HepG2 (cell line): ENCODE data around the gene CEACAM21. TPM values are rescaled to one million over a fixed set of nuclear protein-coding genes. Genes with fewer than 3 reads are reported as not detected.
A peak's percentile ranks its signal among the peaks of the same experiment; 100 is the strongest.
"Not testable (repeated sequence)": the region's sequence is repeated elsewhere in the genome, so short reads cannot be mapped to it uniquely, and the experiment has no call there.

Experiments used
- ATAC-seq: fragments of 200-7000 bp; cut with Tn5 transposase; 3 replicates; pipeline ENCODE4 v1.9.1; 2020; ENCODE audit warnings: mild to moderate bottlenecking, moderate library complexity
- BruUV-seq: library from RNA; stranded (reverse); fragments of 400-500 nt; replicated peaks from 2 replicates; lab custom pipeline; 2021; lab: Mats Ljungman, UMichigan
- CTCF ChIA-PET: fragments of 300-600 bp; formaldehyde crosslinking; extraction: SDS; loops from one replicate; lab custom pipeline; 2021; ENCODE audit warnings: low total read pairs, inconsistent platforms, low intra/inter-chr PET ratio; lab: Yijun Ruan, JAX
- POLR2A ChIA-PET: fragments of 350-600 bp; sonication (Branson Sonifier 250); formaldehyde crosslinking; loops from one replicate; lab custom pipeline; 2020; ENCODE audit warnings: antibody characterized with exemption, inconsistent platforms; lab: Yijun Ruan, JAX
- DNase-seq: peaks from one replicate; pipeline ENCODE4 v3.0.0-alpha.2; 2015; ENCODE audit warnings: low spot score
- FAIRE-seq: peaks from 3 replicates; lab custom pipeline; 2011; peaks lifted over from hg19 to GRCh38; lab: Jason Lieb, UNC
- H2AFZ ChIP-seq: one replicate; pipeline ENCODE4 v1.6.1; 2011; ENCODE audit warnings: low read length, inconsistent platforms
- H3K27ac ChIP-seq: fragments of 300-600 bp; 3 replicates; pipeline ENCODE4 v1.8.0; 2011; ENCODE audit warnings: mixed run types, mild to moderate bottlenecking, mixed read lengths, low read length, inconsistent platforms; ENCODE audit not compliant: insufficient read depth; ENCODE audit errors: extremely low read length
- H3K27me3 ChIP-seq, 2 experiments: fragments of 200-600 bp in 1 of 2; 2 replicates in 1 of 2; 3 replicates in 1 of 2; pipeline versions ENCODE4 v1.6.0 to v1.8.0; 2011; ENCODE audit warnings: low read length in 2 of 2, mild to moderate bottlenecking in 2 of 2, moderate library complexity in 2 of 2, inconsistent platforms in 1 of 2; ENCODE audit not compliant: insufficient read depth in 2 of 2, control insufficient read depth in 1 of 2
- H3K36me3 ChIP-seq, 2 experiments: fragments of 200-600 bp in 1 of 2; replicated peaks in 1 of 2; 2 replicates in 1 of 2; 3 replicates in 1 of 2; pipeline versions ENCODE4 v1.5.1 to v1.8.0; 2011; ENCODE audit warnings: low read length in 2 of 2, inconsistent platforms in 1 of 2; ENCODE audit not compliant: insufficient read depth in 2 of 2, control insufficient read depth in 1 of 2
- H3K4me1 ChIP-seq: 2 replicates; pipeline ENCODE4 v1.5.1; 2012; ENCODE audit warnings: low read length, inconsistent platforms; ENCODE audit not compliant: insufficient read depth
- H3K4me2 ChIP-seq: 2 replicates; pipeline ENCODE4 v1.6.0; 2011; ENCODE audit warnings: low read depth, low read length, inconsistent platforms
- H3K4me3 ChIP-seq, 3 experiments: fragments of 200-600 bp in 1 of 3; sonication (generic), shearing (Covaris generic) in 1 of 3; replicated peaks in 1 of 3; 2 replicates each; pipeline ENCODE4 v1.5.1; 2011 to 2016; ENCODE audit warnings: low read length in 3 of 3, inconsistent platforms in 2 of 3, low read depth in 2 of 3, mild to moderate bottlenecking in 2 of 3, control low read depth in 1 of 3, mixed read lengths in 1 of 3; ENCODE audit not compliant: insufficient read depth in 1 of 3
- H3K79me2 ChIP-seq: one replicate; pipeline ENCODE4 v1.6.1; 2011; ENCODE audit warnings: low read length, inconsistent platforms; ENCODE audit not compliant: insufficient read depth
- H3K9ac ChIP-seq: 2 replicates; pipeline ENCODE4 v1.6.0; 2011; ENCODE audit warnings: mild to moderate bottlenecking, low read depth, low read length, inconsistent platforms; ENCODE audit not compliant: insufficient read depth
- H3K9me3 ChIP-seq: 2 replicates; pipeline ENCODE4 v1.5.1; 2012; ENCODE audit warnings: mild to moderate bottlenecking, low read length
- H4K20me1 ChIP-seq: 2 replicates; pipeline ENCODE4 v1.6.0; 2011; ENCODE audit warnings: inconsistent platforms, mild to moderate bottlenecking, low read length, moderate library complexity; ENCODE audit not compliant: insufficient read depth
- ATF7 ChIP-seq, 2 experiments: fragments of 450-650 bp in 1 of 2; sonication (generic) in 1 of 2; formaldehyde crosslinking in 1 of 2; IDR thresholded peaks; 2 replicates each; pipeline versions ENCODE4 v1.4.0 to v1.6.1; 2016 to 2020; ENCODE audit warnings: antibody characterized with exemption in 1 of 2, mild to moderate bottlenecking in 1 of 2, missing genetic modification reagents in 1 of 2
- ZNF761 ChIP-seq: sonication (generic); formaldehyde crosslinking; conservative IDR thresholded peaks from 2 replicates; pipeline ENCODE4 v1.4.0; 2020; ENCODE audit warnings: mild to moderate bottlenecking, missing genetic modification reagents
- WGBS: methylation state at CpG from one replicate; pipeline ENCODE4 v1.1.6; 2017; ENCODE audit warnings: low lambda C conversion rate; 5-methylcytosine and 5-hydroxymethylcytosine counted together
- in situ Hi-C: cut with HindIII; loops from 2 replicates; pipeline ENCODE4 v1.10.0; 2017; ENCODE audit warnings: low pct_unique_long_range_greater_than_20kb; ENCODE audit not compliant: extremely low pct_ligation_motif_present
- intact Hi-C: fragments of 100-400 bp; cut with micrococcal nuclease; formaldehyde crosslinking; loops from one replicate; pipeline ENCODE4 v1.10.0; 2022; ENCODE audit not compliant: unreplicated experiment
- polyA plus RNA-seq, 8 experiments: library from polyadenylated mRNA; depleted of rRNA in 3 of 8; stranded (reverse) in 7 of 8; unstranded in 1 of 8; fragments of >200 nt; fragmentation: Illumina TruSeq in 4 of 8; extraction: Trizol in 4 of 8; gene quantifications; 2 replicates each; pipeline versions ENCODE4 v1.2.1 to v1.2.3, GENCODE V29; 2011 to 2016; ENCODE audit warnings: low read depth in 4 of 8, missing spikeins in 1 of 8, mixed read lengths in 1 of 8; ENCODE audit not compliant: insufficient read depth in 1 of 8
- total RNA-seq, 5 experiments: library from RNA; depleted of rRNA; stranded (reverse); fragments of >200 nt; fragmentation: Illumina TruSeq; extraction: Trizol; gene quantifications; 2 replicates each; pipeline ENCODE4 v1.2.3, GENCODE V29; 2016; ENCODE audit warnings: low read depth in 1 of 5

CEACAM21 gene
- total and polyA plus RNA-seq, 2 of the 13 experiments (the other 11 are each of a cell fraction or from before 2014, with no cell fraction given), result 0.05 TPM; not detected in 1

DNA sequence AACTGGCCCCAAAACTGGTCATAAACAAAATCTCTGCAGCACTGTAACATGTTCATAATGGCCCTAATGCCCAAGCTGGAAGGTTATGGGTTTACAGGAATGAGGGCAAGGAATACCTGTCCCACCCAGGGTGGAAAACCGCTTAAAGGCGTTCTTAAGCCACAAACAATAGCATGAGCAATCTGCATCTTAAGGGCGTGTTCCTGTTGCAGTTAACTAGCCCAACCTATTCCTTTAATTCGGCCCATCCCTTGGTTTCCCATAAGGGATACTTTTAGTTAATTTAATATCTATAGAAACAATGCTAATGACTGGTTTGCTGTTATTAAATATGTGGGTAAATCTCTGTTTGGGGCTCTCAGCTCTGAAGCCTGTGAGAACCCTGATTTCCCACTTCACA, 5.1 kb downstream of the CEACAM21 start:
- ATAC-seq, H3K4me3 ChIP-seq, in situ Hi-C loops, DNase-seq, H3K36me3 ChIP-seq, intact Hi-C loops, H3K27me3 ChIP-seq, H3K9ac ChIP-seq, CTCF ChIA-PET, BruUV-seq, H3K27ac ChIP-seq, POLR2A ChIA-PET, H4K20me1 ChIP-seq, H2AFZ ChIP-seq, H3K4me2 ChIP-seq, H3K4me1 ChIP-seq, H3K79me2 ChIP-seq, FAIRE-seq: not testable (repeated sequence)
- peaks cover 32% of the 10 kb centered on the region for H3K9me3 ChIP-seq
- WGBS, result 6% methylated on average over 4 of the region's 4 CpGs
- TF ChIP-seq ZNF761 (CRISPR knock-in tag), result peak; percentile 97

DNA sequence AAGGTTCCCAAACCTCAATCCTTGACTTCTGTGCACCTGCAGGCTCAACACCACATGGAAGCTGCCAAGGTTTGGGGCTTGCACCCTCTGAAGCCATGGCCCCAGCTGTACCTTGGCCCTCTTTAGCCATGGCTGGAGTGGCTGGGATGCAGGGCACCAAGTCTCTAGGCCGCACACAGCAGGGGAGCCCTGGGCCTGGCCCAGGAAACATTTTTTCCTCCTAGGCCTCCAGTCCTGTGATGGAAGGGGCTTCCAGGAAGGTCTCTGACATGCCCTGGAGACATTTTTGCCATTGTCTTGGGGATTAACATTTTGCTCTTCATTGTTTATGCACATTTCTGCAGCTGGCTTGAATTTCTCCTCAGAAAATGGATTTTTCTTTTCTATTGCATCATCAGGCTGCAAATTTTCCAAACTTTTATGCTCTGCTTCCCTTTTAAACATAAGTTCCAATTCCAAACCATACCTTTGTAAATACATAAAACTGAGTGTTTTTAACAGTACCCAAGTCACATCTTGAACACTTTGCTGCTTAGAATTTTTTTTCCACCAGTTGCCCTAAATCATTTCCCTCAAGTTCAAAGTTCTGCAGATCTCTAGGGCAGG, 6.7 kb downstream of the CEACAM21 start:
- H3K4me1 ChIP-seq; CTCF ChIA-PET; ATAC-seq; H2AFZ ChIP-seq; intact Hi-C loops; H3K9ac ChIP-seq; H3K36me3 ChIP-seq; H4K20me1 ChIP-seq; BruUV-seq; H3K4me3 ChIP-seq; FAIRE-seq; H3K79me2 ChIP-seq; POLR2A ChIA-PET; H3K27ac ChIP-seq; DNase-seq; H3K4me2 ChIP-seq; H3K27me3 ChIP-seq; in situ Hi-C loops; TF ChIP-seq ATF7 (CRISPR knock-in tag; IDR thresholded peaks at IDR 0.05): not testable (repeated sequence)
- 20% methylated on average over 1 of the region's 1 CpG for WGBS
- H3K9me3 ChIP-seq, result peaks cover 32% of the 10 kb centered on the region
- 0 out of 2 replicates have a peak, but pooled peaks have one; percentile 19 for TF ChIP-seq ATF7 (IDR thresholded peaks at IDR 0.05)
